GM04504 (cell line): ENCODE results near the gene LAMTOR1.

Experiments
- DNase-seq: peaks from one replicate; pipeline ENCODE4 v3.0.0-alpha.2; 2012; ENCODE audit warnings: low read depth

Gene LAMTOR1

DNA sequence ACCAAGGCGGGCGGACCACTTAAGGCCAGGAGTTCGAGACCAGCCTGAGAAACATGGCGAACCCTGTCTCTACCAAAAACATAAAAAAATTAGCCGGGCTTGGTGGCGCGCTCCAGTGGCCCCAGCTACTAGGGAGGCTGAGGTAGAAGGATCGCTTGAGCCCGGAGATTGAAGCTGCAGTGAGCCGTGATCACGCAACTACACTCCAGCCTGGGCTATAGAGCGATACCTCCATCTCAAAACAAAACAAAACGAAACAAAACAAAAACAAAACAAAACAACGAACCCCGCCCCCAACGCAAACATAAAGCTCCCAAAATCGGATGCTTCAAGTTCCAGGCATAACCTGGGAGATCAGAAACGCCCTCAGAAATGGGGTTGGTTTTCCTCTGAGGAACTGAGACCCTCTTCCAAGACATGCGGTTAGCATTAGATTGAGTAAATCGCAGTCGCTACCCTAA lies 21.9 kb downstream of the LAMTOR1 start:
- DNase-seq, result no peak

GRCh38 chr11:72080326-72081183 lies 22.5 kb downstream of the LAMTOR1 start, which contains the start of the genes LRRC51 and NUMA1:
Gene LRRC51, plus strand, starts transcription at chr11:72080850. Its CDS starts 8,234 bp downstream, at chr11:72089084.
Gene NUMA1, minus strand, starts transcription at chr11:72080542. Its CDS starts 44,599 bp downstream, at chr11:72035943.
- peak; percentile 100 for DNase-seq

- no peak for DNase-seq
Observed at GRCh38 chr11:72079819-72080325, 23.2 kb downstream of the LAMTOR1 start.

DNA sequence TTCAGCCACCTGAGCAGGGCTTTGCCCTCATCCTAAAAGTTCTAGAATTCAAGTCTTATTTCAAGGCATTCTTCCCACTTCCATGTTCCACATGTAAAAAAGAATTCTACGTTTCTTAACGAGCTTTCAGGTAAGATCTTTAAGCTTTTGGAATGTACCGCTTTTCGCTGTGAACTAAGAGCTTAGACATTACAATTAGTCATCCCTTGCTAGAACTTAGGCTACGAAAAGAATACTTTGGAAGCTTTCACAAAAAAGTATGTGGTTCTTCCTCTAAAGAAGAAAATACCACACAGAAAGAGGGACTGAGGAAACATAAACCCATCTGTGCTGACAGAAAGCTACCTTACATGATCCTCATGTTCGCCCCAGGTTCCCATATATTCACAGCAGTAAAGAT lies 24.6 kb downstream of the LAMTOR1 start:
- no peak for DNase-seq

DNA sequence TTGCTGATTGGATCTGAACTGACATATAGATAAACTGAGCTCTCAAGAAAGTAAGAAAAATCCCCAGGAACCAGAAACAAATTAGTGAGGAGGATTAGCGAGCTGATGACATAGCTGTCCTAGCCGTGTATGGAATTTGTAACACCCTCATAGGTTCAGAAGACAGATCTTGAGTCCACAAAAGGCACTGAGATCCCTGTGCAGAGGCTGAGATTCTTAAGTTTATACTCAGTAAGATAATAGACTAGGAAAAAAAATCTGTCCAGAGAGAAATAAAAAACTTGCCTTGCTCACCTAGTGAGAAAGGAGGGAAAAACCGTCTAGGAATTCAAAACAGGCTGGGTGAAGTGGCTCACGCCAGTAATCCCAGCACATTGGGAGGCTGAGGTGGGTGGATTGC lies 27.3 kb downstream of the LAMTOR1 start:
- no peak for DNase-seq

DNA sequence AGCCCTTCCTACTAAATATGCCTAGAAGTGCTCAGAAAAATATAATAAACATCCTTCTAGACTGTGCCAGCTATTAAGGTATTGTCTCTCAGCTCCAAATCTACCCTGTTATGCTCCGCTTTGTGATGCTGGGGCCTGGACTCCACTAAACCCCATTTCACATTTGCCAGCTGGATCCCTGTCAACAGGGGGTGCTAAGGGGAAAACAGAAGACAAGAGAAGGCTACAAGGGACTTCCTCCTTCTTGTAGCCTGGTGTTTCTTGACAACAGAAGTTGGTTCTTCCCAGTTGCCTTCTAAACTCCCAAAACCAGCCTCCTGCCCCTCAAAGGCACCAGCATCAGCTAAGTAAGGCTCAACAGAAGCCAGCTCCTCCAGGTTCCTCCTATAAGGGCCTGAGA lies 28.0 kb downstream of the LAMTOR1 start:
- DNase-seq, result no peak

- peak; percentile 44 for DNase-seq
Observed at GRCh38 chr11:72072348-72072747, 30.7 kb downstream of the LAMTOR1 start.

- DNase-seq, result no peak
Observed at GRCh38 chr11:72070491-72070890, 32.6 kb downstream of the LAMTOR1 start.

DNA sequence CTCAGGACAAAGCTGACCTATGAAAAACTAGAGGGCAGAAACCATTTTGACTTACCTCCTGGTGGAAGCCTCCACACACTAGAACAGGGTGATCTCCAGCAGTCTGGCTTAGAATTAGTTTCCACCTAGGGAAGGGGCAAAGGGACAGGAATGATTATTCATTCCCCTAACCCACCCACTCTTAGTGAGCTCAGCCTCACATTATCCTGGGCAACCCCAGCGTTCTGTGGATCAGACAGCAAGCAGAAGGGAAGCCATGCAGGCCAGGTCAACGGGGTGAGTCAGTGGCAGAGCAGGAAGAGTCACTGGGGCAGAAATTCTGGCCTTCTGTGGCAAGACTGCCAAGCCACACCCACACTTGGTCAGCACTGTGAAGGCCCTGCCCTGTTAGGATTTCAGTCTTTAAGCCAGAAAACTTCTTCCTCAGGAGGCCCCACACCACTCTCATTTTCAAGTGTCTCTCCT lies 33.3 kb downstream of the LAMTOR1 start:
- DNase-seq, result peak; percentile 75

DNA sequence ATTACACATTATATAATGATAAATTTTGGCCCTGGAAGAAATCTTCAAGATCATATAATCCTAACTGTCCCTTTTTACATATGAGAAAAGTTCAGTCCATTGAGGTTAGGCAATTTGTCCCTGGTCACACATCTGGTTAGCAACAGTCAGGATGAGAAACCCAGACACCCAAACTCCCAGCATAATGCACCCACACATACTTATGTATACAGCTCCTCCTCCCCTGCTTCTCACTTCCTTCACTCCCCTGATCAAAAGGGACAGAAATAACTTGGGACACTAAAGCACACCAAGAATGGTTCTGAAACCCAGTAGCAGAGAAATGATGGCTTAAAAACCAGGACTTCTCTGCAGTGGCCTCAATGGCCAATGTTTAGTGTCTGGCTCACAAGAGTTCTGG lies 33.9 kb downstream of the LAMTOR1 start:
- no peak for DNase-seq

DNA sequence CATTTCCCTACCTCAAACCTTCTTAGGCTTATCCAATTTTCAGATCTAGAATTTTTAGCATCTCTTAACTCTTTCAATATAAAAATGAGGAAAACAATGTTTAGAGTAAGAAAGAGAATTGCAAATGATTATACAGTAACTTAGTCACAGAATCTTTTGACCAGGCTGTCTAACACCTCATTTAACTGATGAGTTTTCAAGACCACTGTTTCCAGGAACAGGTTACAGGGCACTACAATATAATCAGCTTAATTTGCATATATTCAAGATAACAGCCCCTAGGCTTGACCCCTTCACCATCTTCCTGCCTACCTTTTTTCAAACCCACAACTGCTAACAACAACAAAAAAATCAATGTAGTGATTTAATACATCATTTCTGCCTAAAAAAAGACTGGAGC lies 35.4 kb downstream of the LAMTOR1 start:
- no peak for DNase-seq

- DNase-seq, result no peak
Observed at GRCh38 chr11:72067266-72067665, 35.8 kb downstream of the LAMTOR1 start.

- no peak for DNase-seq
Observed at GRCh38 chr11:72066855-72067254, 36.2 kb downstream of the LAMTOR1 start.

DNA sequence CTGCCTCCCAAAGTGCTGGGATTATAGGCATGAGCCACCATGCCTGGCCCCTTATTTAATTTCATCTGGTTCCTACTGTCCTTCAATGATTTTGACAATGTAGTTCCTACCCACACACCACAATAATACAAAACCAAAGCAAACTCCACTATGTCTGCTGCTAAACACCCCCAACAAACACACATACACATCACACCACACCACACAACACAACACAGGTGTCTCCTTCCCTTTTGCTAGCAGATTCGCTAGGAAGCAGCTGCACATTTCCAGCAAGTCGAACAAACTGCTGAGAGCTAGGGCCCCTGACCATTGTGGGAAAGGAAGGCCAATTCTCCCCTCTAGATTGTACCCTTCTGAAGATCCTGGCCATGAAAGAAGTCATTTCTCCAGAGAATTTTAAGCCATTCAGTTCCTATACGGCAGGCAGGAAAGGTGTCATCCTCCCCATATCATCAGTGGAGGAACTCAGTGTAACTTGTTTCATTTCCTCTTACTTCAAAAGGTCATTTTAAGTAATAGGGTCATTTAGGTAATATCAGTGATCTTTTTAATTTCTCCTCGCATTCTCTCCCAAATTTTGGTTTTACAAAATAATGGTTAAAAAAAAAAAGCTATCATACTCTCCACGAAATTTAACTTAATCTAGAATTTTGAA lies 41.2 kb downstream of the LAMTOR1 start:
- DNase-seq, result no peak

DNA sequence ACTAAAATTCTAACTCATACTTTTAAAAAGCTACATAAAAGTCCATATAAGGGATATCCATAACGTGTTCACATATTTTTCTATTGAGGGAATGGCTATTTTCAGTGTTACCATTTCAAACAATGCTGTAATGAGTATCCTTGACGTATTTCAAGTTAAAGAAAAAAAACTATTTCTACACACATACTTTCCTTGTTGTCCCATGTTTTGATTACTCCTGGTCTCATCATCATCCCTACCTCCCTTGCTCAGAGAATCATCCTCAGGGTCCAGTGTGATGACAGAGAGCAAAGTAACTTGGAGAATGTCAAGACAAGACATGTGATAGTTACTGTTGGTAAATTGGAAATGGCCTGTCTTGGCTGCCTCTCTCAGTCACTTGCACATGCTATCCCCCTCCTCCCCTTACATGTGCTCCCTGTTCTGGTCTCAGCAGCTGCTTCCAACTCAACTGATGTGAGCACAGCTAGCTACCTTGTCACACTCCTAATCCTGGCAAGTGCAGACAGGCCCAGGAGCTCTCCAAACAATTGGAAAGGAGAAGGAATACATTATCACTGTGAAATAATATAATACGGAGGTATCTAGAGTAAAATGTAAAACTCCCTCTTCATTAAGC lies 44.6 kb downstream of the LAMTOR1 start:
- DNase-seq, result no peak

DNA sequence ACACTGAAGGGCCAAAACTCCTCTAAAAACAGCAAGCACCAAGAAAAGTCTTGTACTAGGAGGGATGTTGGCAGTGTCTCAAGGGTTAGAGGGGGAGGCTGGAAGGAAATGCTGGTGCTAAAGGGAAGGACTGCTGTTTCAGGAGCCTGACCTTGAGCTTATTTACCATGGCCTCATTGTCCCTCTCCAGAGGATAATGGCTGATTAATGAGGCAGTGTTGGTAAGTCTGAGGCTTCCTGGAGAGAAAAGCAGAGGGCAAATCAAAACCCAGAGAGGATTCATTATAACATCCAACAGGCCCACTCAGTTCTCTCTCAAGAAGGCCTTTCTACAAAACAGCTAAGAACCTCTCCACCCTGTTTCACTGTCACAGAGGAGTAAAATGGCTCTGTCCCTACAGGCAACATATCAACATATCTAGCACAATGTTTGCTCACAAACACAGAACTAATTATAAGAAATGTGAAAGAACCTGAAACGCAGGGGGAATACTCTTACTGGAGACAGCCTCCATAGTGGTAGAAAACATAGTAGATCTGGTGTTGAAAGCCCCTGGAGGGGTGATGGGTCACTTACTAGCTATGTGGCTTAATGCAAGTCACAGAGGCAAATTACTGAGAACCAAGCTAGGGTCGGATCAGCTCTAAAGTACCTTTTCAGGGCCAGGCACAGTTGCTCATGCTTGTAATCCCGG lies 54.2 kb downstream of the LAMTOR1 start:
- no peak for DNase-seq
